Esophagus squamous epithelium (tissue), 5 donors: Measurements from ENCODE around the gene ERMN. TPM values are rescaled to one million over a fixed set of nuclear protein-coding genes. Genes with fewer than 3 reads are reported as not detected.

Experiments
- DNase-seq: peaks from one replicate; lab custom pipeline; 2025; lab: John Stamatoyannopoulos, UW
- H3K27ac ChIP-seq, 4 donors: fragments of 200-600 bp; sonication (generic); one replicate each; pipeline ENCODE4 v1.5.1; 2016 to 2019; ENCODE audit warnings: mild to moderate bottlenecking in 1 of 4
- H3K27me3 ChIP-seq, 4 donors: fragments of 200-600 bp; sonication (generic); 1 replicate in 3 of 4; 2 replicates in 1 of 4; pipeline versions ENCODE4 v1.5.1 to v1.6.0; 2017 to 2021; ENCODE audit warnings: antibody characterized with exemption in 1 of 4
- H3K36me3 ChIP-seq, 3 donors: fragments of 200-600 bp; sonication (generic); one replicate each; pipeline ENCODE4 v1.5.1; 2016 to 2019
- H3K4me1 ChIP-seq, 3 donors: fragments of 200-600 bp; sonication (generic); one replicate each; pipeline ENCODE4 v1.5.1; 2017 to 2019
- H3K4me3 ChIP-seq, 4 donors: fragments of 200-600 bp; sonication (generic); 1 replicate in 3 of 4; 2 replicates in 1 of 4; pipeline ENCODE4 v1.5.1; 2016 to 2019; ENCODE audit warnings: mild to moderate bottlenecking in 2 of 4, moderate library complexity in 1 of 4
- H3K9me3 ChIP-seq, 3 donors: fragments of 200-600 bp; sonication (generic); one replicate each; pipeline ENCODE4 v1.5.1; 2016 to 2019
- POLR2A ChIP-seq, 4 donors: fragments of 450-650 bp; IDR thresholded peaks; one replicate each; pipeline ENCODE4 v1.6.1; 2017; ENCODE audit warnings: antibody characterized with exemption in 4 of 4, mild to moderate bottlenecking in 4 of 4, moderate library complexity in 3 of 4
- WGBS, 2 donors: methylation state at CpG; one replicate each; pipeline ENCODE4 v1.1.5; 2018; 5-methylcytosine and 5-hydroxymethylcytosine counted together
- intact Hi-C: fragments of 100-400 bp; cut with DNase I; formaldehyde crosslinking; loops from one replicate; pipeline ENCODE4 v1.15.0; 2022
- total RNA-seq, 4 donors: library from RNA; depleted of rRNA; stranded (reverse); fragments of >200 nt; gene quantifications; one replicate each; pipeline ENCODE4 v1.1.0, GENCODE V29; 2016
- TF ChIP-seq, protein P1 (sequence below), 6 experiments: fragments of 450-650 bp in 4 of 6; fragments of 200-600 bp in 2 of 6; sonication (generic) in 2 of 6; IDR thresholded peaks; one replicate each; pipeline ENCODE4 v1.5.1; 2016 to 2019; ENCODE audit warnings: antibody characterized with exemption in 6 of 6, mild to moderate bottlenecking in 4 of 6, moderate library complexity in 4 of 6
- donor health status: DM: yes; HTN: yes; CAD: no.

ERMN gene
- total RNA-seq, 4 donors from 2014 or later: 0.04 to 1.1 (median 0.19) TPM; not detected in 1

DNA sequence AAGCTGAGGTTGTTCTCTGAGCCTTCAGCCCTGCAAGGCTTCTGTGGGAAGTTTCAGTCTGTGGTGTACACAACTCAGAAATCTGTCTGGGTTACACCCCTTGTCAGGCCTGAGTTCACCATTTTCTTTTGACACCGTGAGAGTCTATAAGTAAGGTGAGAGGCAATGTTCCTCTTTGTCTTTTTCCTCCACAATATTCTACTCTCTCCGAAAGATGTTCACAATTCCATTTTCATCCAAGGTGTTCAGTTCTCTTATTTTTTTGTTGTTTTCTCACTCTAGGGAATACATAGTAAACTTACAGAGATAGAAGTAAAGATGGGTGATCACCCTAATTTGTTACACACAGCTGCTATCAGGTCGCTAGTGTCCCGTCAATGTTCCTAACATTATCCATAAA is 3.2 kb downstream of the ERMN start:
- no peak overlapping the region for H3K4me3 ChIP-seq
- no peaks in the 10 kb centered on the region for H3K27me3 ChIP-seq
- no peak overlapping the region for H3K27ac ChIP-seq
- H3K9me3 ChIP-seq: no peaks in the 10 kb centered on the region
- no peaks in the 10 kb centered on the region for H3K36me3 ChIP-seq
- intact Hi-C loops: no loop called here
- DNase-seq: no peak
- WGBS, 2 donors: 87 to 89% methylated on average over 4 of the region's 4 CpGs
- TF ChIP-seq, protein P1, sequence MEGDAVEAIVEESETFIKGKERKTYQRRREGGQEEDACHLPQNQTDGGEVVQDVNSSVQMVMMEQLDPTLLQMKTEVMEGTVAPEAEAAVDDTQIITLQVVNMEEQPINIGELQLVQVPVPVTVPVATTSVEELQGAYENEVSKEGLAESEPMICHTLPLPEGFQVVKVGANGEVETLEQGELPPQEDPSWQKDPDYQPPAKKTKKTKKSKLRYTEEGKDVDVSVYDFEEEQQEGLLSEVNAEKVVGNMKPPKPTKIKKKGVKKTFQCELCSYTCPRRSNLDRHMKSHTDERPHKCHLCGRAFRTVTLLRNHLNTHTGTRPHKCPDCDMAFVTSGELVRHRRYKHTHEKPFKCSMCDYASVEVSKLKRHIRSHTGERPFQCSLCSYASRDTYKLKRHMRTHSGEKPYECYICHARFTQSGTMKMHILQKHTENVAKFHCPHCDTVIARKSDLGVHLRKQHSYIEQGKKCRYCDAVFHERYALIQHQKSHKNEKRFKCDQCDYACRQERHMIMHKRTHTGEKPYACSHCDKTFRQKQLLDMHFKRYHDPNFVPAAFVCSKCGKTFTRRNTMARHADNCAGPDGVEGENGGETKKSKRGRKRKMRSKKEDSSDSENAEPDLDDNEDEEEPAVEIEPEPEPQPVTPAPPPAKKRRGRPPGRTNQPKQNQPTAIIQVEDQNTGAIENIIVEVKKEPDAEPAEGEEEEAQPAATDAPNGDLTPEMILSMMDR (IDR thresholded peaks at IDR 0.05): no peak
- TF ChIP-seq POLR2A (IDR thresholded peaks at IDR 0.05): no peak
- H3K4me1 ChIP-seq: no peaks in the 10 kb centered on the region

DNA sequence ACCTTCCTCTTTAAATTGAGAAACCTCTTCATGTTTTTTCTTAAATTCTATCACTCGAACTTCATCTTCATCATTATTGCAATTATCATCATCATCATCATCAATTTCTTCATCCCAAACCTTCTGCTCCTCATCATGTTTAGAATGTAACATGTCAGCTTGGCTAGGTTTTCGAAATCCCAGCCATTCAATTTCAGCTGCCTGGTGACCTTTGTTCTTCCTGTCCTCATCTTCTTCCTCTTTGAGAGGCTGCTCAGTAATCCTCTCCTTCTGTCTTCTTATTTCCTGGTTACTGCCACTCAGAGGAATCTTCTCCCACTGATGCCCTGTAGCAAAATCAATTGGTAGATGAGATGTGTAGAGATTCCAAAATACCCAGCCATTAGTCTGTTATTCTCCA is 4.2 kb downstream of the ERMN start:
- no peak for TF ChIP-seq POLR2A (IDR thresholded peaks at IDR 0.05)
- TF ChIP-seq, protein P1 (IDR thresholded peaks at IDR 0.05): no peak
- no peaks in the 10 kb centered on the region for H3K9me3 ChIP-seq
- DNase-seq: no peak
- no peak overlapping the region for H3K27ac ChIP-seq
- no peaks in the 10 kb centered on the region for H3K27me3 ChIP-seq
- WGBS, 2 donors: 49 to 74% methylated on average over 2 of the region's 2 CpGs
- intact Hi-C loops: no loop called here
- no peak overlapping the region for H3K4me3 ChIP-seq
- no peaks in the 10 kb centered on the region for H3K4me1 ChIP-seq
- no peaks in the 10 kb centered on the region for H3K36me3 ChIP-seq

DNA sequence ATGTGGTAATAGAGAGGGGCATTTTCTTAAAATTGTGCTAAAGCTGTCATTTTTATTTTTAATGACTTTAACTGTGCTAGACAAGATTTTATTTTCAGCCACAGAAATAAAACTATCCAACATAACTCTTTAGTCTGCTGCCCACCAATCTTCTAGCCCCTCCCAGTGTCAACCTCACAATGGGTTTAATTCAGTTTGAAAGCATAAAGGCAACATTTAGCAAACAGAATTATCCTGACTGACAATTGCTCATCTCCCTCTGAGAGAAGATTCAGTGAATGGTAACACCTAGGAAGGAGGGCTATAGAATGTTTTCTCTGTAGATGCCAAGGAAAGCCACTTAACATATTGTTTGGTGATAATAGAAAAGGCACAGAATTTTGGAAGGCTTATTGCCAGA is 5.2 kb downstream of the ERMN start:
- TF ChIP-seq, protein P1 (IDR thresholded peaks at IDR 0.05): no peak
- no peak for TF ChIP-seq POLR2A (IDR thresholded peaks at IDR 0.05)
- H3K36me3 ChIP-seq: no peaks in the 10 kb centered on the region
- no peaks in the 10 kb centered on the region for H3K27me3 ChIP-seq
- H3K4me3 ChIP-seq: no peak overlapping the region
- intact Hi-C loops: no loop called here
- DNase-seq: no peak
- H3K4me1 ChIP-seq: no peaks in the 10 kb centered on the region
- no peaks in the 10 kb centered on the region for H3K9me3 ChIP-seq
- H3K27ac ChIP-seq: no peak overlapping the region

DNA sequence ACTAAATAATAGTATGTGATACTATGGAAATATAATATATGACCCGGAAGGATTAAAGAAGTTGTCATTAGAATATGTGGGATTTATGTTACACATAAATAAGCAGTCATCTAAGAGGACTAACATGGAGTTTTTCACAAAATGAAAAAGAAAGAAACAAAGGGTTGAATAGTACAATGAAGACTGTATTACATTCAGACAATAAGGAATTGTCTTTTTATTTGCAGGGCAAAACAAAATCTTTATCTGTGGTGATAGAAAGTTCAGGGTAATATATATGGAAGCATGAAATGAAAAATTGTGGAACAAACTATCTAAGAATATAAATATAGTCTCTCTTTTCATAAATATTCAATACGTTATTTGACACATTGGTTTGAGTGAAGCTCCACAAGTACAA is 5.8 kb downstream of the ERMN start:
- Histone ChIP-seq H3K4me1 (no peaks in the 10 kb centered on the region), H3K9me3 (no peaks in the 10 kb centered on the region), H3K27me3 (no peaks in the 10 kb centered on the region), H3K27ac (no peak overlapping the region), H3K4me3 (no peak overlapping the region), H3K36me3 (no peaks in the 10 kb centered on the region)
- intact Hi-C loops: no loop called here
- no peak for DNase-seq
- WGBS, 2 donors: 75 to 88% methylated on average over 2 of the region's 2 CpGs
- TF ChIP-seq, protein P1 (IDR thresholded peaks at IDR 0.05): no peak
- no peak for TF ChIP-seq POLR2A (IDR thresholded peaks at IDR 0.05)

DNA sequence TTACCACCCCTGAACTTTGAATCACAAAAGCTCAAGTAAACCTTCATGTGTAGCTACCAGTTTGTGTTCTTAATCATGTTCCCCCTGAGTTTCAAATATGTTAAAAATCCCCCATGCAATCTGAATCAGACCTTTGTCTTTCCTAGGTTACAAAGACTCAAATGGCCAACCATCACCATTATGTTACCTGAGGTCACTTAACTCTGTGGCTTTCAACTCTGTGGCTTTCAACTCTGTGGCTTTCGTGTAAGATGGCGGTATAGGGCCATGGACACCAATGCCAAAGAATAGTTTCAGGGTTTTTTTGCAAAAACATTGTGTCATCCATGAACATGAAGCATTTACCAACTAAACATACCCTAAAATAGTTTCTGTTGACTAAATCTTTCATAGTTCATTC is 6.7 kb downstream of the ERMN start:
- intact Hi-C loops: no loop called here

More for the DNA sequence above, 6.7 kb downstream of the ERMN start:
- no peak overlapping the region for H3K27ac ChIP-seq
- H3K27me3 ChIP-seq: no peaks in the 10 kb centered on the region
- TF ChIP-seq POLR2A (IDR thresholded peaks at IDR 0.05): no peak
- TF ChIP-seq, protein P1 (IDR thresholded peaks at IDR 0.05): no peak
- no peaks in the 10 kb centered on the region for H3K36me3 ChIP-seq
- 88 to 100% methylated on average over 2 of the region's 2 CpGs for WGBS, 2 donors
- no peaks in the 10 kb centered on the region for H3K9me3 ChIP-seq
- DNase-seq: no peak
- no peak overlapping the region for H3K4me3 ChIP-seq
- no peaks in the 10 kb centered on the region for H3K4me1 ChIP-seq
